Measurements from ENCODE around the gene FKBP1A.

The FKBP1A gene

DNA sequence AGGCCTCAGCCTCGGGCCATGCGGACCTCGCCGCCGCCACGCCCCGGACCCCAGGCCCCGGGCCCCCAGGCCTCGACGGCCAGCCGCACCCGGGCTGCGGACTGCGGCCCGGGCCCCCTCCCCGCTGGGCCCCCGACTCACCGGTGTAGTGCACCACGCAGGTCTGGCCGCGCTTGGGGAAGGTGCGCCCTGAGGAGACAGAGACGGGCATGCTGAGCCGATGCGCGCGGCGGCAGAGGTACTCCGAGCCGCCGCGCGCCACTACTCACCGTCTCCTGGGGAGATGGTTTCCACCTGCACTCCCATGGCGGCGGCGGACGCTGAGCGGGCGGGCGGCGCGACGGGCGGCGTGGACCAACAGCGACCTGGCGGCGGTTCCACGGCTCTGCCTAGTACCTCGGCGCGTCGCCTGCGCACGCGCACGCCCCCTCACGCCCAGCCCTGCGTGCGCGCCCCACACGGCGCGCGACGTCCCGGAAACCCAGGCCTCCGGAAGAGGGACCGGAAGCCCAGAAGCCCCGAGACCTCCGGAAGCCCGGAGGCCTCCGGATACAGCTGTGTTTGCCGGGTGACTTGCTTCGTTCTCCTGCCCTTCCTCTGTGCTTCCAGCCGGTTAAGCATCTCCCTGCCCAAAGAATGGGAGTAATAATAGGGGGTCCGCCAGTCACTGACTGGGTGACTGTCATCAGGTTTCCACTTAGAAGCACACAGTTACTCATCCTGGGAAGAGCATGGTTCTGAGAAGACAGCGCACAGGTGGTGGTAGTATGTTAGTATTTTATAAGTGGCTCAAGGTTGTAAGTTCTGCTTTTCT, at the start of gene FKBP1A:
FKBP1A (minus strand) TSS at position 362 of the 814 bp plus-strand sequence; CDS start at position 306, 56 bp downstream.
- DNase-seq: peak; percentile 77 to 96

DNA sequence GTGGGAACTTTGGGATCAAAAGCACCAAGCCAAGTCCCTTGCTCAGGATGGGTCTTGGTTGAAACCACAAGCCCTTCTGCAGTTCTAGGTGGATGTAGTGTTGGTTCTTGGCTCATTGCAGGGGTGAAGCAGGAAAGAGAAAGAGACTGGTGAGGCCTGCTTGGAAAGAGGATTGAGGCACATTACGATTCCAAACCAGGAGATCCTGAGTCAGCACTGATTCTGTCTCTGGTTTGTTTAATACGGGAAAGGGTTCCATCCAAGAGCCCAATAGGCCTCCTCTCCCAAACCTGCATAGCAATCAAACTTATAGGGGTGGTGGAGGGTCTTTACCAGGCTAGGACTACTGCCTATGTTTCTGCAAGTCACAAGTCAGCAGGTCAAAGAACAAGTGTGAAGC, 49.5 kb upstream of the FKBP1A start:
- DNase-seq: no peak

DNA sequence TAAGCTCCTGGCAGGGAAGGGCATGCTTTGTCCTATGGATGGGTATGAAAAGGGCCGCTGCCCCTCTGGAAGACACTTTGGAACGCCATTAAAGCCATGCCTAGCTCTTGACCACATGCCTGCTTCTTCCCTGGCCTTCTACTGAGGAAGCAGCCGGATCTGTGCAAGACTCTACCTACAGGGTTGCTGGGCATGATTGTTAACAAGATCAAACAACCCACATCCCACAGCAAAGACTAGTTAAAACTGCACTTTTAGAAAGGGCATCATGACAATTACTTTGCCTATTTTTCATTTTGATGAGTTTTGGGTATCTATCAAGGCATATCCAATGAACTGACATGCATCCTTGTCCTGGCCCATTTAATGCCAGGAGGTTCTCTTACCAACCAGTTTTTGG, 48.3 kb upstream of the FKBP1A start:
- no peak for DNase-seq

DNA sequence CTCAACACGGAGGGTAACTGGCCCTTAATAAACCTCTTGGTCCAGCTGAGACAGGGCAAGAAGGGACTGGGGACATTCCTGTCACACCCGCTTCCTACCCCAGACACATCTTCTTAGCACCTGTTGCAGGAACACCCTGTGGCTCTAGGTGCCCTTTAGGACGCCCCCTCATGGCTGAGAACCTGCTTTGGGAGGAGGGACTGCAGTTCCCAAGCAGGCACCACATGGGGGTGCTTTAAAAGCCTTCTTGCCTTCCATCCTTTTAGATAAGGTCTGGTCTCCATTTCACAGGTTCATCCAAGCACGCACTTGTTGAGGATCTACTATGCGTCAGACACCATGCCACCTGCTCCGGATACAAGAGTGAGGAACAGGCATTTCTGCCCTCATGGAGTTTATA, 47.2 kb upstream of the FKBP1A start:
- peak in 1 of 2 experiments; percentile 41 for DNase-seq

DNA sequence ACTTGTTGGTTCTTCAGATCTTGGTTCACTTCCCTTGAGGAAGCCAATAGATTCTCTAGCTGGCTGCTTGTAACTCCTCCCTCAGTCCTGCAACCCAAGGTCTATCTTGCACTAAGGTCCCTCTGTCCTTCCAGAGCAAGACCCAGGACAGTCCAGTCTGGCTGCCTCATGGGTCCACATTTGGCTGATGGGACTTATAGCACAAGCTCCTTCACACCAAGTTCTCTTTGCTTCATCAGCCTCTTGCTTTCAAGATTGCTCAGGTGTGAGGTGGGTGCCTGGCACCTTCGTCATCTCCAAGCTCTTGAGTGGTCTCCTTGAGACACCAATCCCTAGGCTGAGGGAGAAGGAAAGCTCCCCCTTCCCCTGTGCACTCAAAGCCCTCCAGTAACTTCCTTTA, 45.5 kb upstream of the FKBP1A start:
- no peak for DNase-seq

DNA sequence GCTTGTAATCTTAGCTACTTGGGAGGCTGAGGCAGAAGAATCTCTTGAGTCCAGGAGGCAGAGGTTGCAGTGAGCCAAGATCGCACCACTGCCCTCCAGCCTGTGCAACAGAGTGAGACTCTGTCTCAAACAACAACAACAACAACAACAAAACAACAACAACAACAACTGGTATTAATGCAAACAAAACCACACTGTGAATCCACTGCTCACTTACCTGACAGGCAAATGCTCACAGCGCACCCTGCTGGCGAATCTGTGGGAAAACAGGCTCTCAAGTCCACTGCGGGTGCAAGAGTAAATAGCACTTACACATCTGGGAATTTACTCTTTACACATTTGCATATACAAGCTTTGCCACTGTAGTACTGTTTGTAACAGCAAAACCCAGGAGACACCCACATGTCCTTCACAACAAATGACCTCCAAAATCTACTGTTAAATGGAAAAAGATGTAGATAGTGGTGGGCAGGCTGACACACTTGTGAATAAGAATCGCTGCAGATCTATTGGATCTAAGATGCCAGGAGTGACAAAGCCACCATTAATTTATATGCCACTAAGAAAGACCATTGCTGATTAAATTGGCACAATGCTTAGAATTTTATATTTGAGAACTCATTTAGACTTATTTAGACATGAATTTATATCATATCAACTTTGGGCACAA, 44.5 kb upstream of the FKBP1A start:
- peak; percentile 84 to 92 for DNase-seq

DNA sequence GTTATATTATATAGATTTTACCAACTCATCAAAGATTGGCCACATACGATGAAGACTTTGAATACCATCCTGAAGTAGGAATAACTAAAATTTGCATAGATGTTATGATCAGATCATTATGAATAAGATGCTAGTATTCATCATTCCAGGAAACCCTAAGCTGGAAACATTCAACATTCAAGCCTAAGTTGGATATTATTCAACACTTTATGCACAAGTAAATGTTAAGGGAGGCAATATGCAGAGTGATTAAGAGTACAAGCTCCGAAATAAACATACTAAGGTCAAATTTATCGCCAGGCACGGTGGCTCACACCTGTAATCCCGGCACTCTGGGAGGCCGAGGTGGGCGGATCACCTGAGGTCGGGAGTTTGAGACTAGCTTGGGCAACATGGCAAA, 43.4 kb upstream of the FKBP1A start:
- no peak for DNase-seq

DNA sequence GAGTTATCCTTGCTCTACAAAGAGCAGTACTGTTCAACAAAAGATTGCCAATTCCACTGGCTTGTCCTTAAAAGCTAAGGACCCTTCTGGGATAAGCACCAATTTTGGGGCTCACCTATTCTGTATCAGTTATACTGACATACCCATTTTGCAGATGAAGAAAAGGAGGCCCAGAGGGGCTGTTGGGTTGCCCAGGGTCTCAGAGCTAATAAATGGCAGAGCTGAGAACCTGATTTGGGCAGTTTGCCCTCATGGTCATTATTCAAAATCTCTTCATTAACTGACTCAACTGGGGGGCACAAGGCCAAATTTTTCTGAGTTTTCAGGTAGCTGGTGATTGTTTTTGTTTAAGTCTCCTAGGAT, 42.5 kb upstream of the FKBP1A start:
- DNase-seq: no peak

DNA sequence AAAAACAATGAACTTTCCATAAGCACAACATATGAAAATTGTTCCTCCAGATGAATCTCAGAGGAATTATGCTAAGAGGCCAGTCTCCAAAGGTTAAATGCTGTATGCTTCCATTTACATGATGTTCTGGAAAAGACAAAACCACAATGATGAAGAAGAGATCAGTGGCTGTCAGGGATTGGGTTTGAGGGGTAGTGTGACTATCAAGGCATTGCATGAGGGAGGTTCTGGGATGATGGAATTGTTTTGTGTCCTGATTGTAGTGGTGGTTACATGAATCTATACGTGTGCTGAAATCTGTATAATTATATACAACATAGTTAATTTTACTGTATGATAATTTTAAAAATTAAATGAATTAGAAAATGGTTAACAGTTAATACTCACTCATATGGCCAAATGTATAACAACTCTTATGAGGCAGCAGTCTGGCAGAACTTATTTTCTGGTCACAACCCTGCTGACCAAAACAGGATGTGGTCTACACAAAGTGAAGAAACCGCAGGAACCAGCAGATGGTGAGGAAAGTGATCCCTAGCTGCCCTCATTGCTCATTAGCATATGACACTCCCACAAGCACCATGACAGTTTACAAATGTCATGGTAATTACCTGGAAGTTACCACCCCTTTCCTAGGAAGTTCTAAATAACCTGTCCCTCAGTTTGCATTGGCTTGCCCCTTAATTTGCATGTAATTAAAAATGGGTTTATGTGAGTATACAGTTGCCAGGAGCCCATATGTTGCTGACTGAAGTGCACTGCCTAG, 41.9 kb upstream of the FKBP1A start:
- peak; percentile 82 to 87 for DNase-seq

DNA sequence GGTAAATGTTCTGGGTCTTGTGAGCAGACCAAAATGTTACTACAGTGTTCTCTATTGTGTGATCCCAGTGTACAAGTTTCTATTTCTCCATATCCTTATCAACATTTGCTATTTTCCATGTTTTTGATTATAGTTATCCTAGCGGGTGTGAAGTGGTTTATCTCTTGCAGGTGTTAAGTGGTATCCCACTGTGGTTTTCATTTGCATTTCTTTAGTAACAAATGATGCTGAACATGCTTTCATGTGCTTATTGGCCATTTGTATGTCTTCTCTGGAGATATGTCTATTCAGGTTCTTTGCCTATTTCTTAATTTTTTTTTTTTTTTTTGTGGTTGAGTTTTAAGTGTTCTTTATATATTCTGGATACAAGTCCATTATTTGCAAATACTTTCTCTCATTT, 38.3 kb upstream of the FKBP1A start:
- no peak for DNase-seq

DNA sequence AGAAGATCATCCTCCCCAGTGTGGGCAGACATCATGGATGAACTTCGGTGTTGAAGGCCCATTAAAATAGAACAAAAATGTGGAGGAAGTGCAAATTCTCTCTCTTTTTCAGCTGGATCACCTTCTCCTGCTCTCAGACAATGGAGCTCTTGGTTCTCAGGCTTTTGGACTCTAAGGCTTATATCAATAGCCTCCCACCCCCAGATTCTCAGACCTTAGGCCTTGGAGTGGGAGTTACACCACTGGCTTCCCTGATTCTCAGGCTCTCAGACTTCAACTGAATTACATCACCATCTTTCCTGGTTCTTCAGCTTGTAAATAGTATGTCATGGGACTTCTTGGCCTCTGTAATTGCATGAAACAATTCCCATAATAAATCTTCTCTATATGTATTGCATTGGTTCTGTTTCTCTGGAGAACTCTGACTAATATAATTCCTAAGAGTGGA, 37.2 kb upstream of the FKBP1A start:
- DNase-seq: no peak

DNA sequence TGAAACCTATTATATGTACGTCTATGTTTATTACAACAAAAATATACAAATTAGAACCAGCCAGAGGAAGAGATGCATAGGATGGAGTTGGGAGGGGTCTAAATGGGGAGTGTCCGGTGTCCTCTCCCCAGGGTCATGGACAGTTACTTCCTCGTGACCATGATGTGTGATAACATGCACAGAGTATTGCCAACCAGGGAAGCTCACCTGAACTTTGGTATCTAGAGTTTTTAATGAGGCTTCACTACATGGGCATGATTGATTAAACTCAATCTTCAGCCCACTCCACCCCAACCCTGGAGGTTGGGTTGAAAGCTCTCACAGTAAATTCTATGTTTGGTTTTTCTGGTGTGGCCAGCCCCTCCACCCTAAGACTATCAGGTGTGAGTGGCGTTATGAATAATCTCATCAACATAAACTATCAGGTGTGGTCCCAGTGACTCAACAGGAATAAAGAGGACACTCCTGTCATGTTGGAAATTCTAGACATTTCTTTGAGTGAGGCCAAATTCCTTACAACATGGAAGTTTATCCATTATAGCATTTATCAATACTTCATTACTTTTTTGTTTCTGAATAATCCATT, 36.4 kb upstream of the FKBP1A start:
- no peak for DNase-seq

DNA sequence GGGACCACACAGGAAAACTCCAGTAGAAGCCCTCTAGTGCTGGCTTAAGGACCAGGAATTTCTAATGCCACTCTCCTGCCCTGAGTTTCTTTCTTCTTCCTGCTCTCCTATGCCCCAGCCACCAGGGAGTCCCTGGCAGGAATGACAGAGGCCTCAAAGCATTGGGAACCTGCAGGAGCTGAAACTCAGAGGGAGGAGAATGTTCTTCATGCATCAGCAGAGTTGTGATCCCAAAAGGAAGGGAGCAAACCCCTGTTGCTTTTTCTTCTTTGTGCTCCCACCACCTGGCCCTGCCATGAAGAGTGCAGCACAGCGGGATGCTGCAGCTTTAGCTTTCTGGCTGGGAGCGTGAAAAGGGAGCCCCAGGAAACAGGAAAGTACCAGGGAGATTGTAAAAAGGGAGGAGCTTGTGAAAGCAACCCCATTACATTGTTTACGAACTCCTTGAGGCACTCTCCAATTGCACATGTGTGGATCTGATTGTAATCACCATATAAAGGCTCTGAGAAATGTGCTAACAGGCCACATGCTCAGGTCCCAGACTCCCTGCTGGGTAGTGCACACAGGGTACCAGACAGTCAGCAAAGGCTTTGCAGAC, 34.7 kb upstream of the FKBP1A start:
- DNase-seq: no peak

DNA sequence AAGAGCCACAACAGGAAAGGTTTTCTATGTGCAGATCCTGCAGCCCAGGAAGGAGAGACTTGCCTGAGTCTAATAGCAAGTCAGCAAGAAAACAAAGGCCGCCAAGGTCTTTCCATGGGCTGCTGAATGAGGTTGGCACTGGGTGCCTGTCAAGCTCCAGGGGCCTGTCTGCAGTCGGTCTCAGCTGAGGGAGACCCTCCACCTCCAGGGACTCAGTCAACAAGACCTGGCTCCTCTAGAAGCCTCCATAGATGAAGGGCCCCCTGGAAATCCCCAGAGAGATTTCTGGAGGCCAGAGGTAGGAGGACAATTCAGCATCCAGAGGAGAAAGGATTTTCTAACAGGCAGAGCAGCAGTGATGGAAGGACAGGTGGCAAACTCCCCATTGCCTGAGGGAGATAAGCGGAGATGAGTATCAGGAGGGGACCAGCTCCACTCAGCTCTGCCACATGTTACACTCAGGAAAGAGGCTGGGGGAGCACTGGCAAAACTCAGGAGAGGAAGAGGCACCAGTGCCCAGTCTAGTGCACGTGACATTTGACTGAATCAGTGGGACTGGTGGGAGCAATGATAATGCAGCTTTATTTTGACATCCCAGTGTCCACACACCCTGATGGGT, 33.5 kb upstream of the FKBP1A start:
- DNase-seq: no peak

DNA sequence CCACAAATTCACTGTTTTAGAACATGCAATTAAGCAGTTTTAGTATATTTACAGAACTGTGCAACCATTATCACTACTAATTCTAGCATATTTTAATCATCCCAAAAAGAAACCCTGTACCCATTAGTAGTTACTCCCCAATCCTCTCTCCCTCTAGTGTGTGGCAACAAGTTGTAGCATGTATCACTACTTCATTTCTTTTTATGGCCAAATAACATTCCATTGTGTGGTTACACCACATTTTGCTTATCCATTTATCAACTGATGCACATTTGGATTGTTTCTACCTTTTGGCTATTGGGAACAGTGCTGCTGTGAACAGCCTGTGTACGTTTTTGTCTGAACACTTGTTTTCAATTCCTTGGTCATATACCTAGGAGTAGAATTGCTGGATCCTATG, 31.5 kb upstream of the FKBP1A start:
- no peak for DNase-seq

DNA sequence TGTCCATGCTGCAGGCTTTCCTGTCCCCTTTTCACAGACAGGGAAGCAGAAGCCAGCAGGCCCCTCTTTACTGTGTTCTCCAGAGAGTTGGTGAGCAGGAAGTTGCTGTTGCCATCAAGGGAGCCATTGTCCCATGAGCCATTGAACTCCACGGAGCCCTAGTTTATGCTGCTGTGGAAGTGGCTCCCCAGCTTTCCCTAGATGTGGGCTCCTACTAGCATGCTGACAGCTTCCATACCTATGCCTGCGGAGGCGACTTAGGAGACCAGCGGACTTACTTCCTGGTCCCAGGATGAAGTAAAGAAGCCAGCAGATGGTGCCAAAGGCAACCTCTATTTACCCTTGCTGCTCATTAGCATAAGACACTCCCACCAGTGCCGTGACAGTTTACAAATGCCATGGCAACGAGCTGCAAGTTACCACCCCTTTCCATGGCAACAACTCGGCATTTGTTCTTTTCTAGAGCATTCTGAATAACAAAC, 30.8 kb upstream of the FKBP1A start:
- peak; percentile 83 to 89 for DNase-seq

DNA sequence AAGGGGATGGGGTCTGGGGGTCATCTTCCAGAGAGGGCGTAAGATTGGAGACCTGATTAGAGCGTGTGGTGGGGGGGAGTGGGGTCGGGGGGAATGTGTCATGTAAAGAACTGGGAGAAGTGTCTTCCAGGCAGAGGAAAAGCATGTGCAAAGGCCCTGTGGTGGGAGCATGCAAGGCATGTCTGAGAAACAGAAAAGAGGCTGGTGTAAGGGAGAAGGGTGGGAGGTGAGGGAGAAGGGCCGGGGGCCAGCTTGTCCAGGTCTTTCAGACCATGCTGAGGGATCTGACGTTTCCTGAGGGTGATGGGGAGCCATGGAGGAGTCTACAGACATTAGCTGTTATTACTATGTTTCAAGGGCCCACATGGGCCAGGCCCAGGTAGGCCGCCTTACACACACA, 30.4 kb upstream of the FKBP1A start:
- no peak for DNase-seq

DNA sequence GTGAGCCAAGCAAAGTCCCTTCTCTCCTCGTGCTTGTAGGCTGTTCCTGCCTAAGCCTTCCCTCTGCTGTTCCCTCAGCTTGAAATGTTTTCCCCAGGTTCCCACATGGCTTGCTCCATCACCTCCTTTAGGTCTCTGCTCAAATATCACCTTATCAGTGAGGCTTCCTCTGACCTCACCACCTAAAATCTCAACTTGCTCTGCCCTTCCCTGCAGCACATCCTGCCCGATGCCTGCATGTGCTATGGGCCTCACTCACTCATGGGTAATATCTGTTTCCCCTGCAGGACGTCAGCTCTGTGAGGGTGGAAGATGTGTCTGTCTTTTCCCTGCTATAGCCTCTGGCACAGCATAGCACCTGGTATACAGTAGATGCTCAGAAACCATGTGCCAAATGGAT, 29.9 kb upstream of the FKBP1A start:
- no peak for DNase-seq

DNA sequence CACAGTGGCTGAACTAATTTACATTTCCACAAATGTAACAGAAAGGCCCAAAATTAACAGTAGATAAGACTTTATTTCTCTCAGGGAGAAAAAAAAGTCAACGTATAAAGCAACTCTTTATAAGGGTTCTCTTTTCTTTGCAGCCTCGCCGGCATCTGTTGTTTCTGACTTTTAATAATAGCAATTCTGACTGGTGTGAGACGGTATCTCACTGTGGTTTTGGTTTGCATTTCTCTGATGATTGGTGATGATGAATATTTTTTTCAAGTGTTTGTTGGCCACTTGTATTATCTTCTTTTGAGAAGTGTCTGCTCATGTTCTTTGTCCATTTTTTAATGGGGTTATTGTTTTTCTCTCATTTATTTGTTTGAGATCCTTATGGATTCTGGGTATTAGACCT, 27.2 kb upstream of the FKBP1A start:
- no peak for DNase-seq

DNA sequence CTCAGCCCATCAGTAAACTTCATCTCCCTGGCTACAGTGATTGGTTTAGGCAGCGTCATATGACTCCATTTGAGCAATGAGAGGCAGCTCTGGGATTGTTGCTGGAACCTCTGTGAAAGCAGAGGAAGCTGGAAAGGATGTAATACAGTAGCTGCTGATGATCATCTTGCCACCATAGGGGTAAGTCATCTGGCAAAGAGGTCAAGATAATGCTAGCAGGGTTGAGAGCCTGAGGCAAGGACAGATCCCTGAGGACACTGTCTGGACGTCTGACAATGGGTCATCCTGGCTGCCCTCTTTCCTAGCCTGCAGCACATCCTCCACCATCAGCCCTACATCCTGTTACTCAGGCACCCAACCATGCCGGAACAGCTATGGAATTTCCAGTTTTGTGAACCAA, 25.5 kb upstream of the FKBP1A start:
- DNase-seq: no peak

DNA sequence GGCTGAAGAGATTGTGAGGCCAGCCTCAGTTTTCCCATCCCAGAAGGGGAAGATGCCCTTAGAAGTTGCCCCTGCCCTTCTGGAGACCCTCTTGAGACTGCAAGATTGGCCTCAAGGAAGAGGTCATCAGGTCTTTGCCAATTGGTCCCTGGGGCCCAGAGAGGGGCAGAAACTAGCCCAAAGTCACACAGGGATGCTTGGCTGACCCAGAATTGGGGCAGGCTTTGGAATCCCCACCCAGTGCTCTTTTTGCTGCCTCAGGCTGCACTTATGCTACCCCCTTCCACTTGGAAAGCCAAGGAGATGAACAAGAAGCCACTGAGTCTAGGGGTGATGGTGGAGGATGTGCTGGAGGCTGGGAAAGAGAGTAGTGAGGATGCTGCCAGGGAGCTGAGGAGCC, 24.9 kb upstream of the FKBP1A start:
- no peak for DNase-seq

DNA sequence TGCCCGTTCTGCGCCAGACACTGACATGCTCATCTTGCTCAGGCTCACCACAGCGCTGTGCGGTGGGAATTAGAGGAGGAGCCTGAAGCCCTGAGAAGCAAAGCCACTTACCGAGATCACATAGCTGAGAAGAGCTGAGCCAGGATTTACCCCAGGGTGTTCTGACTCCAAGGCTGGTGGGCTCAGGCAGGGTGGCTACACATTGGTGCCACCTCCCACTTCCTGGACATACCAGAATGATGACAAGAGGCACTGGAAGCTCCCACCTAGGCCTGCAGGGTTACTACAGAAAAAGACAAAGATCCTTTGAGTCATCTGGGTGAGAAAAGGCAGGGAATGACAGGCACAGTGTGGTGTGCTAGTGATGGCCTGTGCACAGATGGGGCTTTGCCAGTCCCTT, 24.4 kb upstream of the FKBP1A start:
- no peak for DNase-seq
